ENCODE results near the gene C1QTNF8.

The C1QTNF8 gene

GRCh38 chr16:1082266-1082951, 13.6 kb downstream of the C1QTNF8 start:
- DNase-seq (ENCODE audit: low read depth, low spot score): no peak
- Histone ChIP-seq H3K9ac (ENCODE audit: insufficient read length, low read depth) (no peak overlapping the region), H3K27me3 (ENCODE audit: insufficient read depth, insufficient read length) (peaks cover 6% of the 10 kb centered on the region), H3K4me1 (ENCODE audit: insufficient read depth, insufficient read length) (peaks cover 17% of the 10 kb centered on the region), H3K9me3 (ENCODE audit: insufficient read depth, low read length) (peaks cover 23% of the 10 kb centered on the region; the same call in 1 of the 2 replicates), H3K36me3 (ENCODE audit: insufficient read depth, insufficient read length, low read length) (no peaks in the 10 kb centered on the region), H3K4me3 (ENCODE audit: insufficient read length, low read depth) (no peak overlapping the region)
- no peak for TF ChIP-seq YY1 (IDR thresholded peaks at IDR 0.05; ENCODE audit: insufficient read depth, insufficient read length)

GRCh38 chr16:1081734-1082265, 14.2 kb downstream of the C1QTNF8 start:
- Histone ChIP-seq H3K9ac (ENCODE audit: insufficient read length, low read depth) (no peak overlapping the region), H3K9me3 (ENCODE audit: insufficient read depth, low read length) (peaks cover 23% of the 10 kb centered on the region; the same call in 1 of the 2 replicates), H3K4me1 (ENCODE audit: insufficient read depth, insufficient read length) (peaks cover 17% of the 10 kb centered on the region), H3K4me3 (ENCODE audit: insufficient read length, low read depth) (no peak overlapping the region), H3K36me3 (ENCODE audit: insufficient read depth, insufficient read length, low read length) (no peaks in the 10 kb centered on the region), H3K27me3 (ENCODE audit: insufficient read depth, insufficient read length) (peaks cover 6% of the 10 kb centered on the region)
- no peak for DNase-seq (ENCODE audit: low read depth, low spot score)
- TF ChIP-seq SUZ12 (IDR thresholded peaks at IDR 0.05; ENCODE audit: extremely low read depth, insufficient read depth, insufficient read length): no peak
- no peak for TF ChIP-seq YY1 (IDR thresholded peaks at IDR 0.05; ENCODE audit: insufficient read depth, insufficient read length)
- TF ChIP-seq ZNF274 (IDR thresholded peaks at IDR 0.05; ENCODE audit: low read depth, low read length): no peak

- H3K9me3 ChIP-seq (ENCODE audit: insufficient read depth, low read length): peaks cover 23% of the 10 kb centered on the region; the same call in 1 of the 2 replicates
- no peak for TF ChIP-seq ZNF274 (IDR thresholded peaks at IDR 0.05; ENCODE audit: low read depth, low read length)
- TF ChIP-seq YY1 (IDR thresholded peaks at IDR 0.05; ENCODE audit: insufficient read depth, insufficient read length): no peak
- H3K9ac ChIP-seq (ENCODE audit: insufficient read length, low read depth): no peak overlapping the region
- peaks cover 6% of the 10 kb centered on the region for H3K27me3 ChIP-seq (ENCODE audit: insufficient read depth, insufficient read length)
- DNase-seq (ENCODE audit: low read depth, low spot score): no peak
- no peaks in the 10 kb centered on the region for H3K36me3 ChIP-seq (ENCODE audit: insufficient read depth, insufficient read length, low read length)
- peaks cover 17% of the 10 kb centered on the region for H3K4me1 ChIP-seq (ENCODE audit: insufficient read depth, insufficient read length)
- H3K4me3 ChIP-seq (ENCODE audit: insufficient read length, low read depth): no peak overlapping the region
These were observed 15.0 kb downstream of the C1QTNF8 start for GRCh38 chr16:1080801-1081733.

- TF ChIP-seq SUZ12 (IDR thresholded peaks at IDR 0.05; ENCODE audit: extremely low read depth, insufficient read depth, insufficient read length) (no peak), ZNF274 (IDR thresholded peaks at IDR 0.05; ENCODE audit: low read depth, low read length) (no peak), YY1 (IDR thresholded peaks at IDR 0.05; ENCODE audit: insufficient read depth, insufficient read length) (no peak)
- Histone ChIP-seq H3K9me3 (ENCODE audit: insufficient read depth, low read length) (peaks cover 14% of the 10 kb centered on the region; the same call in 1 of the 2 replicates), H3K36me3 (ENCODE audit: insufficient read depth, insufficient read length, low read length) (no peaks in the 10 kb centered on the region), H3K9ac (ENCODE audit: insufficient read length, low read depth) (no peak overlapping the region), H3K27me3 (ENCODE audit: insufficient read depth, insufficient read length) (peaks cover 4% of the 10 kb centered on the region), H3K4me3 (ENCODE audit: insufficient read length, low read depth) (no peak overlapping the region), H3K4me1 (ENCODE audit: insufficient read depth, insufficient read length) (peaks cover 17% of the 10 kb centered on the region)
- no peak for DNase-seq (ENCODE audit: low read depth, low spot score)
These were observed 16.1 kb downstream of the C1QTNF8 start for GRCh38 chr16:1079786-1080525.

- Histone ChIP-seq H3K9me3 (ENCODE audit: insufficient read depth, low read length) (peaks cover 8% of the 10 kb centered on the region; the same call in 1 of the 2 replicates), H3K4me3 (ENCODE audit: insufficient read length, low read depth) (no peak overlapping the region), H3K9ac (ENCODE audit: insufficient read length, low read depth) (no peak overlapping the region), H3K27me3 (ENCODE audit: insufficient read depth, insufficient read length) (peaks cover 5% of the 10 kb centered on the region), H3K36me3 (ENCODE audit: insufficient read depth, insufficient read length, low read length) (no peaks in the 10 kb centered on the region), H3K4me1 (ENCODE audit: insufficient read depth, insufficient read length) (peaks cover 17% of the 10 kb centered on the region)
- TF ChIP-seq ZNF274 (IDR thresholded peaks at IDR 0.05; ENCODE audit: low read depth, low read length): no peak
- no peak for DNase-seq (ENCODE audit: low read depth, low spot score)
These were observed 16.7 kb downstream of the C1QTNF8 start for GRCh38 chr16:1079341-1079740.

- peaks cover 17% of the 10 kb centered on the region for H3K4me1 ChIP-seq (ENCODE audit: insufficient read depth, insufficient read length)
- no peaks in the 10 kb centered on the region for H3K36me3 ChIP-seq (ENCODE audit: insufficient read depth, insufficient read length, low read length)
- H3K27me3 ChIP-seq (ENCODE audit: insufficient read depth, insufficient read length): peaks cover 12% of the 10 kb centered on the region
- no peak overlapping the region for H3K4me3 ChIP-seq (ENCODE audit: insufficient read length, low read depth)
- no peak for TF ChIP-seq SUZ12 (IDR thresholded peaks at IDR 0.05; ENCODE audit: extremely low read depth, insufficient read depth, insufficient read length)
- no peak for TF ChIP-seq ZNF274 (IDR thresholded peaks at IDR 0.05; ENCODE audit: low read depth, low read length)
- no peak for TF ChIP-seq YY1 (IDR thresholded peaks at IDR 0.05; ENCODE audit: insufficient read depth, insufficient read length)
- H3K9me3 ChIP-seq (ENCODE audit: insufficient read depth, low read length): 0 out of 2 replicates have a peak, but pooled peaks cover under 1% of the 10 kb centered on the region
- DNase-seq (ENCODE audit: low read depth, low spot score): no peak
- H3K9ac ChIP-seq (ENCODE audit: insufficient read length, low read depth): no peak overlapping the region
These were observed 17.4 kb downstream of the C1QTNF8 start for GRCh38 chr16:1078579-1079021.

Data from NT2/D1 (cell line).